ENCODE measurements around the gene DYNLT4. TPM values are rescaled to one million over a fixed set of nuclear protein-coding genes. Genes with fewer than 3 reads are reported as not detected.

The DYNLT4 gene
- total and polyA plus RNA-seq, 10 donors: 0.15 to 2.1 (median 0.82) TPM; not detected in 3

GRCh38 chr1:44835738-44836675 lies 28.9 kb upstream of the DYNLT4 start:
- DNase-seq: peak; percentile 95
- intact Hi-C loops (cut with DNase I; ENCODE audit: low total_unique reads): loop anchor here (5.0 kb wide), 1 partner anchor 151 kb away; the partner anchor contains the start of gene EIF2B3
- WGBS, 5 donors: 64 to 72% (median 67%) methylated on average over 23 of the region's 23 CpGs

GRCh38 chr1:44834328-44834727 lies 27.2 kb upstream of the DYNLT4 start:
- TF ChIP-seq POLR2A (IDR thresholded peaks at IDR 0.05) (no peak), POLR2AphosphoS5 (IDR thresholded peaks at IDR 0.05) (no peak), CTCF (IDR thresholded peaks at IDR 0.05 in 8 of 11, conservative IDR thresholded peaks at IDR 0.05 in 3 of 11) (no peak)
- DNase-seq: no peak
- WGBS, 5 donors: 38 to 56% (median 47%) methylated on average over 7 of the region's 7 CpGs
- Histone ChIP-seq H3K9me3 (no peaks in the 10 kb centered on the region), H3K27ac (peak overlapping the region in 2 of 8 donors; percentile 5 to 15), H3K4me1 (peaks cover 0 to 78% (median 32%) of the 10 kb centered on the region in 6 donors), H3K4me3 (no peak overlapping the region), H3K36me3 (no peaks in the 10 kb centered on the region), H3K27me3 (replicated peaks in 1 of 7) (no peaks in the 10 kb centered on the region)
- intact Hi-C loops (cut with DNase I; ENCODE audit: low total_unique reads): no loop called here

More at GRCh38 chr1:44835738-44836675, 28.9 kb upstream of the DYNLT4 start:
- no peaks in the 10 kb centered on the region for H3K36me3 ChIP-seq
- H3K27ac ChIP-seq: peak overlapping the region in 1 of 8 donors; percentile 37
- peak overlapping the region in 1 of 8 donors; percentile 14 for H3K4me3 ChIP-seq
- peaks cover 0 to 62% (median 26%) of the 10 kb centered on the region in 6 donors for H3K4me1 ChIP-seq
- H3K27me3 ChIP-seq (replicated peaks in 1 of 7): no peaks in the 10 kb centered on the region
- H3K9me3 ChIP-seq: no peaks in the 10 kb centered on the region
- TF ChIP-seq POLR2AphosphoS5 (IDR thresholded peaks at IDR 0.05) (peak in 1 of 3 donors; percentile 52), POLR2A (IDR thresholded peaks at IDR 0.05) (no peak), CTCF (IDR thresholded peaks at IDR 0.05 in 8 of 11, conservative IDR thresholded peaks at IDR 0.05 in 3 of 11) (peak; percentile 76 to 94 (median 85))

- H3K27ac ChIP-seq: no peak overlapping the region
- intact Hi-C loops (cut with DNase I; ENCODE audit: low total_unique reads): no loop called here
- peak; percentile 56 for DNase-seq
- no peak for TF ChIP-seq POLR2A (IDR thresholded peaks at IDR 0.05)
- TF ChIP-seq CTCF (IDR thresholded peaks at IDR 0.05 in 8 of 11, conservative IDR thresholded peaks at IDR 0.05 in 3 of 11): no peak
- no peak for TF ChIP-seq POLR2AphosphoS5 (IDR thresholded peaks at IDR 0.05)
- no peak overlapping the region for H3K4me3 ChIP-seq
- peaks cover 0 to 84% (median 32%) of the 10 kb centered on the region in 6 donors for H3K4me1 ChIP-seq
- 64 to 81% (median 71%) methylated on average over 13 of the region's 13 CpGs for WGBS, 5 donors
- H3K36me3 ChIP-seq: no peaks in the 10 kb centered on the region
- H3K27me3 ChIP-seq (replicated peaks in 1 of 7): no peaks in the 10 kb centered on the region
- H3K9me3 ChIP-seq: no peaks in the 10 kb centered on the region
These were observed 25.0 kb upstream of the DYNLT4 start for GRCh38 chr1:44832056-44832705.

Measured in spleen (tissue), 11 donors.